Uterus (tissue), 2 donors: Measurements from ENCODE around the gene ITGA2B.

Experiments
- CTCF ChIP-seq, 4 experiments: fragments of 200-600 bp in 2 of 4; fragments of 450-650 bp in 2 of 4; sonication (generic) in 2 of 4; IDR thresholded peaks; one replicate each; pipeline ENCODE4 v1.5.1; 2016 to 2019; ENCODE audit warnings: antibody characterized with exemption in 4 of 4, mild to moderate bottlenecking in 2 of 4, moderate library complexity in 1 of 4
- POLR2A ChIP-seq, 2 donors: fragments of 450-650 bp; IDR thresholded peaks; one replicate each; pipeline ENCODE4 v1.6.1; 2016; ENCODE audit warnings: antibody characterized with exemption in 2 of 2, mild to moderate bottlenecking in 1 of 2, moderate library complexity in 1 of 2

- TF ChIP-seq CTCF (IDR thresholded peaks at IDR 0.05) (no peak), POLR2A (IDR thresholded peaks at IDR 0.05) (no peak)
Measured at GRCh38 chr17:44346064-44346844, 43.2 kb downstream of the ITGA2B start.
